Measurements from ENCODE around the gene RAPGEF3.

Gene RAPGEF3

DNA sequence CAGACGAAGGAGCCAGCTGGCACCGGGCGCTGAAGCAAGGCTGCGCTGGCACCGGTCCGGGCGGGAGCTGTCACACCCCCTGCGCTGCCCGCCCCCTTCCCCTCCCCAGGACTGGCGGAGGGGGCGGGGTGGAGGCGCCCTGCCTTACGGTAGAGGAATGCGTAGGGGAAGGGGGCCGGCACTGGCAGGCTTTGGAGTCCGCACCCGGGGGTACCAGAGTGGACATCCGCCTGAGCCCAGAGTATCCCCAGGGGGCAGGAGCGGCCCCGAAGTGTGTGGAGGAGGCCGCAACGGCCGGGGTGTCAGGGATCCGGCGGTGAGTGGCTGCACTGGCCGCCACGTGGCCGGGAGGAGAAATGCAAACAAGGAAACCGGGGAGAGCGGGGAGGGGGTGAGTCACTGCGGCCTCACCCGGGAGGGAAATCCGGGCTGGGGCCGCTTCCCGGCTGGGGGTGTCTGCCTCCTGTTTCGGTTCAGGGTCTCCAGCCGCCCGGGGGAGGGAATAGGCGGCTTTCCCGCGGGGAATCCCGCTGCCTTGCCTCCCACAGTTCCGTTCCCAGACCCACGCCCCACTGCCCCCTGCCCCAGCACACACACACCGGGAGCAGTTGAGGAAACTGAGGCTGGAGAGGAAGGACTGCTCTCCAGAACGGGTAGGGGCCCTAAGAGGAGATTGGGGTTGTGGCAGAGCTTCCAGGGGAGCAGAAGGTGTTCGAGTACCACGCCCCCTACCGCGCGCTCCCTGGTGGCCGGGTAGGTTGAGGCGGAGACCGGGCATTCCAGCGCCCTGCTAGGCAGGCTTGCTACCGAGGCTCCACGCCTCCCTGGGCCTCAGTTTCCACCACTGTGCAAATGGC lies at the start of gene RAPGEF3:
TSS of gene RAPGEF3 (minus strand) at position 47 of the 857 bp plus-strand sequence. CDS start 324 bp downstream, outside the sequence.
- DNase-seq, result peak; percentile 64

GRCh38 chr12:47808050-47808449 lies 49.4 kb upstream of the RAPGEF3 start:
- DNase-seq, result peak; percentile 74

- DNase-seq, result no peak
Observed at GRCh38 chr12:47807338-47807737, 48.7 kb upstream of the RAPGEF3 start.

- DNase-seq, result no peak
Observed at GRCh38 chr12:47805417-47805816, 46.7 kb upstream of the RAPGEF3 start.

- DNase-seq, result no peak
Observed at GRCh38 chr12:47804171-47804570, 45.5 kb upstream of the RAPGEF3 start.

- DNase-seq, result no peak
Observed at GRCh38 chr12:47803191-47803875, 44.7 kb upstream of the RAPGEF3 start.

DNA sequence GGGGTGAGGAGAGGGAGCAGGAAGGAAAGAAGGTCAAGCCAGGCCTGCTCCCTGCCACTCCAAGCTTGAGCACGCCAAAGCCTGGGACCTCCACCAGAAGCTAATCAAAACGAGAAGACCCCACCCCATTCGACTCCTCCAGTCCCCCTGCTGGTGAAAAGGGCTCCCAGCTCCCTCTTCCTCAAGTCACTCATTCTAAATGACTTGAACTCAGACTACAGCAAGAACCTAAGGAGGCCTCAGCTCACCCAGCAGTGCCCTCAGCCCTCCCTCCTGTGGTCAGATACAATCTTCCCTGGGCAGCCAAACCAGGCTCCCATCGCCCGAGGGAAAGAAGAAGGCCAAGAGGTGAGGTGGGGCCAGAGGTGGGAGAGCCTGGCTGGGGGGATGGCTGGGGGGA lies 43.6 kb upstream of the RAPGEF3 start:
- no peak for DNase-seq

DNA sequence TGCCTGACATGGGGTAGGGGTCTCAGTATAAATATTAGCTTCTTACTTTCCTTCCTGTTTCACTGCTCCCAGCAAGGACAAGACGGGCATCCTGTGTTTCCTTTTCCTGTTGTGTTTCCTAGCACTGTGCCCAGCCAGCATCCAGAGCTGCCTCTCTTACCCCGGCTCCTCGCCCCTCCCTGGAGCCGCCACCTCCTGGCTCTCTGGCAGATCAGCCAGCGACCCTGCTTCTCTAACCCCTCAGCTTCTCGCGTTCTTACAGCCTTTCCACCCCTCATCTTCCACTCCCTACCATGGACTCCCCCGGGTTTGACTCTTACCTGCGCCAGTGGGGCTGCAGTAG lies 43.2 kb upstream of the RAPGEF3 start:
- DNase-seq, result no peak

GRCh38 chr12:47801170-47801903 lies 42.7 kb upstream of the RAPGEF3 start:
- DNase-seq, result no peak

GRCh38 chr12:47800582-47800981 lies 41.9 kb upstream of the RAPGEF3 start:
- no peak for DNase-seq

DNA sequence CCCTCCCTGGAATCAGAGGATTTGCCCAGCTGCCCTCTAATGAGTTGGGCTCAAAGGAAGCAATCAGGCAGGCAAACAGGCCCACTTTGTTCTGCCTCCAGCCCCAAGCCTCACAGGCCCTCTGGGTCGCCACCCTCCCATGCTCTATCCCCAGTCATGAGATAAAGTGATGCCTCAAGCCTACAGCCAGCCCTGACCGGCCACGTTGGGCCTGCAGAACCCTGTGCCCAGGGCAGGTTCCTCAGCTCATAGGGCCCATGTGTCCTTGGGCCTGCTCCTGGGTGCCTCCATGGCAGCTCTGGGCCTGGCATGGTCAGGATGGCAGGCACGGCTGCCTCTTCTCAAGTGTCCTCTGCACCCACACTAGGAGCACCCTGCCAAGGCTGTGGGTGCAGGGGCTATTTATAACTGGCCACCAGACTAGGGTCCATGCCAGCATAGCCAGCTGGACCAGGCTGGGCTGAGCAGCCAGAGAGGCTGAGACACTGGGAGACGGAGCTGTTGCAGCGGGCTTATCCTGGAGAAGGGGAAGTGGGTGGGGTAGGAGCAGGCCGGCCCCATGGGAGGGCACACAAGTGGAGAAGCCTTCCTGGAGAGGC lies 40.8 kb upstream of the RAPGEF3 start:
- no peak for DNase-seq

GRCh38 chr12:47798382-47798948 lies 39.8 kb upstream of the RAPGEF3 start:
- DNase-seq, result no peak

- DNase-seq, result peak; percentile 52
Observed at GRCh38 chr12:47797441-47797840, 38.8 kb upstream of the RAPGEF3 start.

- no peak for DNase-seq
Observed at GRCh38 chr12:47795814-47796411, 37.2 kb upstream of the RAPGEF3 start.

DNA sequence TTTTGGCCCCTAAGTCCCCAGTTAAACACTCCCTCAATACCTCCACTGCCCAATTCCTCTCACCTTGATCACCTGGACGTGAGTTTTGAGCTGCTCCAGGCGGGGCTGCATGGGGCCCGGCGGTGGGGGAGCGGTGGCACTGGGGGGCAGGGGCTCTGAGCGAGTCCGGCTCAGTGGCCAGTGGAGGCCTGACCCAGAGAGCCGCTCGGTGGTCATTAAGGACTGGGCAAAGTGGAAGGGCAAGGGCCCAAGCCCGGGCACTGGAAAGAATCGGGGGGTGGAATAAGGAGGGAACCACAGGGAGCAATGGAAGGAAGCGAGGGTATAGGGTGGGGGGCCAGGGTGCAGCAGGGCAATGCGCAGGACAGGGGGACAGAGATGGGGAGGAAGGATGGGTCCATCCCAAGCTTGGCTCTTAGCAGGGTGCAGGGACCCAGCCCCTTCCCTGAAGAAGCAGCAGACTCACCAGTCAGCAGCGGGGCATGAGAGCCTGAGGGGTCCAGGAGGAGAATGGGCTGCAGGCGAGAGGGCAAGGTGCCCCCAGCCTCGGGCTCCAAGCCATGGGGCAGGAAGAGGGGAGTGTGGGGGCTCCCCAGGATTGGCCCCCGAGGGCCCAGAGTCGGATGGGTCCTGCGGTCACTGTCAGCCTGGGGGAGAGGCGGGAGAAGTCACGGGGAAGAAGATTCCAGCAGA lies 36.6 kb upstream of the RAPGEF3 start:
- DNase-seq, result no peak

GRCh38 chr12:47794679-47795078 lies 36.0 kb upstream of the RAPGEF3 start:
- no peak for DNase-seq

DNA sequence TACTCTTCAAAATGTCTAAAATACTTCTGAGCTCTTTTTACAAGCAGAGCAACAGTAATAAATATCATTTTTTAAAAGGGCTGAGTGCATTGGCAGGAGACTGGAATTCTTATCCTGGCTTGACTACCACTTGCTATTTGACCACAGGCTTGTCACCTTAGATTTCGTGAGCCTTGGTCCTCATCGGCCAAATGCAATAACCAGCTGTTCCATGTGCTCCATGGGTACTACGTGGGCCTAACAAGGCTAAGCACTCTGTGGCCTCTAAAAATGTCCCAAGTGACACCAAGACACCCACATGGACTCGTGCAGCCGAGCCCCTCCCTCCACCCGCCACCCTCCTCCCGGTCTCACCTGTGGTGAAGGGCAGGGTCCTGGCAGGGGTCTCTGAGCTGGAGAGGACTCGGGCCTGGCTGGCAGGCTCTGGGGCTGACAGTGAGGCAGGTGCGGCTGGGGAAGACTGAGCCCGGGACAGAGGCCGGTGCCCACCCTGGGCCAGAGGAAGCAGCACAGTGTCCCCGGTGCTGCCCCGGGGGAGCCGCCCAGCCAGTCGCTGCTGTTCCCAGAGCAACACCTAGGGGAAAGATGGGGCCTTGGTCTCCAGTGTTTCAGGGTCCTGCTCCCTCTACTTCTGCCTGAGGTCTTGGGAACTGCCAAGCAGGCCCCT lies 34.5 kb upstream of the RAPGEF3 start:
- no peak for DNase-seq

DNA sequence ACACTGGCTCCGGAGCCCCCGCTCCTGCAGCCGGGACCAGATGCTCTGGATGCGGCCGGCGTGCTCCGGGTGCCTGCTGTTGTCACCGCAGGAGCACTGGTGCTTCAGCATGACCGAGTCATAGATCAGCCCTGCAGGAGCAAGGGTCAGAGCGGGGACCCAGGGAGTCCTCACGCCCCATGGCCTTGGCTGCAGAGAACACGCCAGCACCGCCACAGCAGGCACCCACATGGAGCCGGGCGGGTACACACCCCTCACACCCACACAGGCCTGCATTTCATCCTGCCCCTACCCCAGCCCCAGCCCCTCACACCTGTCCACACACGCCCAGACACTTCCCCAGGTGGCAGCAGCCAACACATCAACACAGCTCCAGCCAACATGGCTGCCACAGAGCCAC lies 33.2 kb upstream of the RAPGEF3 start:
- DNase-seq, result no peak

DNA sequence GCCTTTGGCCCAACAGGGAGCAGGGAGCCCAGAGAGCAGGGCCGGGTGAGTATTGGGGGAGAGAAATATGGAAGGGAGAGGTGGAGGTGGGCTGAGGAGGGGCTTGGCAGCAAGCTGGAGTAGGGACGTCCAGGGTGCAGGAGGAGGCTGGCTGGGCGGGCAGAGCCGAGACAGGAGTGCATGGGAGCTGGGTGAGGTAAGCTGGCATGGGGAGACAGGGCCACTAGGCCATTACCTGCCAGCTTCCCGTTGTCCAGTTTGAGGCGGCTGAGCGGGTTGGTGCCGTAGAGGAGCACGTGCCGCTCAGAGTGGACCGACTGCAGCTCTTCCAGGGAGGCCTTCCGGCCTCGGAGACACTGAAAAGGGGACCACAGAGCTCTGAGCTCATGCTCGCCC lies 32.7 kb upstream of the RAPGEF3 start:
- DNase-seq, result no peak

DNA sequence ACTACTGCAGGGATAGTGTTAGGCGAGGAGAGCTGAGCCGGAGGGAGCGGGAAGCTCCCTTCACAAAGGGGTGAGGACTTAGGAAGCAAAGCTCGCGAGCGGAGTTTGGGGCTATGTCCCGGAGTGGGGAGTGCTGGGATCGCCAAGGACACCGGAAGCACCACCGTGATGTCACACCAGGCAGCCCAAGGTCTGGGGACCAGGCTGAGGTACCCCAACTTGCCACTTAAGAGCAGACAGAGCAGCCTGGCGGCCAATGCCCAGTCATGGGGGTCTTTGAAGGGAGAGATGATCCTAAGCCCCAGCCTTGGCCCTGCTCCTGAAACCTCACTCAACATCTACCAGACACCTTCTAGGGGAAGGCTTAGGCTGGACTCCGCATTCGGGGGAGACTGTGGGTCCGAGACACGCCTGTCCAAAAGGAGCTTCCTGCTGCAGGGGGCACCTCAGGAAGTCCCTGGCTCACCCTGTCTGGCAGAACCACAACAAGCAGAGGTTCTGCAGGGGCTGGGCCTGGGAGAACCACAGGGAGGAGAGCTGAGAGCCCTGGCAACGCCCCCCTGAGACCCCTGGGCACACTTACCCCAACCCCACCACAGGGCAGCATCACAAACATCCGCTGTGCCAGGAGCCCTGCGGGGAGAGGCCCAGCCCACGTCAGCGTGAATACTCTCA lies 32.1 kb upstream of the RAPGEF3 start:
- DNase-seq, result no peak
